ENCODE data around the gene MAPK8.

GRCh38 chr10:48446785-48447184 is 140.3 kb downstream of the MAPK8 start:
- TF ChIP-seq, protein P1, sequence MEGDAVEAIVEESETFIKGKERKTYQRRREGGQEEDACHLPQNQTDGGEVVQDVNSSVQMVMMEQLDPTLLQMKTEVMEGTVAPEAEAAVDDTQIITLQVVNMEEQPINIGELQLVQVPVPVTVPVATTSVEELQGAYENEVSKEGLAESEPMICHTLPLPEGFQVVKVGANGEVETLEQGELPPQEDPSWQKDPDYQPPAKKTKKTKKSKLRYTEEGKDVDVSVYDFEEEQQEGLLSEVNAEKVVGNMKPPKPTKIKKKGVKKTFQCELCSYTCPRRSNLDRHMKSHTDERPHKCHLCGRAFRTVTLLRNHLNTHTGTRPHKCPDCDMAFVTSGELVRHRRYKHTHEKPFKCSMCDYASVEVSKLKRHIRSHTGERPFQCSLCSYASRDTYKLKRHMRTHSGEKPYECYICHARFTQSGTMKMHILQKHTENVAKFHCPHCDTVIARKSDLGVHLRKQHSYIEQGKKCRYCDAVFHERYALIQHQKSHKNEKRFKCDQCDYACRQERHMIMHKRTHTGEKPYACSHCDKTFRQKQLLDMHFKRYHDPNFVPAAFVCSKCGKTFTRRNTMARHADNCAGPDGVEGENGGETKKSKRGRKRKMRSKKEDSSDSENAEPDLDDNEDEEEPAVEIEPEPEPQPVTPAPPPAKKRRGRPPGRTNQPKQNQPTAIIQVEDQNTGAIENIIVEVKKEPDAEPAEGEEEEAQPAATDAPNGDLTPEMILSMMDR (conservative IDR thresholded peaks at IDR 0.05) = no peak
- TF ChIP-seq EZH2 (IDR thresholded peaks at IDR 0.05; ENCODE audit: low read depth) = no peak

Measured in PC-9 (cell line).